CD4-positive, alpha-beta T cell (primary cell): Measurements from ENCODE around the gene CASZ1. TPM values are rescaled to one million over a fixed set of nuclear protein-coding genes. Genes with fewer than 3 reads are reported as not detected.

ENCODE experiments used
- ATAC-seq: fragments of 200-7000 bp; cut with Tn5 transposase; one replicate; pipeline ENCODE4 v1.10.0; 2022; ENCODE audit warnings: mild to moderate bottlenecking; ENCODE audit not compliant: poor library complexity
- CTCF ChIA-PET: fragments of 350-600 bp; sonication (Branson Sonifier 250); formaldehyde crosslinking; loops from one replicate; lab custom pipeline; 2021; ENCODE audit warnings: antibody characterized with exemption, inconsistent platforms; lab: Charles Lee
- POLR2A ChIA-PET: fragments of 350-600 bp; sonication (Branson Sonifier 250); formaldehyde crosslinking; loops from one replicate; lab custom pipeline; 2021; ENCODE audit warnings: antibody characterized with exemption, inconsistent platforms; lab: Charles Lee
- DNase-seq, 14 experiments: peaks; one replicate each; pipeline ENCODE4 v3.0.0-alpha.2; 2013 to 2020; ENCODE audit warnings: mixed read lengths in 2 of 14
- H3K27ac ChIP-seq, 2 donors: one replicate each; pipeline versions ENCODE4 v1.5.1 to v1.7.0; 2013; ENCODE audit warnings: low read length in 2 of 2, low read depth in 1 of 2, mild to moderate bottlenecking in 1 of 2
- H3K27me3 ChIP-seq, 2 experiments: 1 replicate in 1 of 2; 2 replicates in 1 of 2; pipeline versions ENCODE4 v1.6.1 to v1.7.0; 2013; ENCODE audit warnings: low read length in 2 of 2, control low read depth in 1 of 2, mild to moderate bottlenecking in 1 of 2, moderate library complexity in 1 of 2; ENCODE audit not compliant: insufficient read depth in 2 of 2, control insufficient read depth in 1 of 2
- H3K36me3 ChIP-seq: one replicate; pipeline ENCODE4 v1.6.1; 2013; ENCODE audit warnings: low read length, control low read depth; ENCODE audit not compliant: insufficient read depth
- H3K4me1 ChIP-seq: one replicate; pipeline ENCODE4 v1.6.1; 2013; ENCODE audit warnings: low read length, control low read depth; ENCODE audit not compliant: insufficient read depth
- H3K4me3 ChIP-seq: one replicate; pipeline ENCODE4 v1.5.1; 2013; ENCODE audit warnings: mild to moderate bottlenecking, low read length, moderate library complexity
- H3K9me3 ChIP-seq, 2 experiments: 1 replicate in 1 of 2; 2 replicates in 1 of 2; pipeline versions ENCODE4 v1.6.1 to v1.7.0; 2013; ENCODE audit warnings: low read length in 2 of 2, mild to moderate bottlenecking in 2 of 2, control low read depth in 1 of 2, moderate library complexity in 1 of 2; ENCODE audit not compliant: control insufficient read depth in 1 of 2, insufficient read depth in 1 of 2
- H3K27ac Mint-ChIP-seq: one replicate; pipeline ENCODE4 v1.8.0; 2020; ENCODE audit warnings: mixed read lengths
- H3K27me3 Mint-ChIP-seq: one replicate; pipeline ENCODE4 v1.8.0; 2021; ENCODE audit warnings: mixed read lengths
- H3K36me3 Mint-ChIP-seq: one replicate; pipeline ENCODE4 v1.8.0; 2021; ENCODE audit warnings: low read depth, mixed read lengths
- H3K4me1 Mint-ChIP-seq: one replicate; pipeline ENCODE4 v1.8.0; 2021; ENCODE audit warnings: low read depth, mixed read lengths
- H3K4me3 Mint-ChIP-seq: one replicate; pipeline ENCODE4 v1.8.0; 2020; ENCODE audit warnings: mild to moderate bottlenecking, mixed read lengths
- H3K9me3 Mint-ChIP-seq: one replicate; pipeline ENCODE4 v1.8.0; 2020; ENCODE audit warnings: mixed read lengths
- intact Hi-C, 2 experiments: fragments of 100-400 bp; cut with DNase I in 1 of 2; cut with micrococcal nuclease in 1 of 2; formaldehyde crosslinking; loops; one replicate each; pipeline versions ENCODE4 v1.15.1 to v1.9.0; 2023 to 2025; cut with DNase I, micrococcal nuclease
- total RNA-seq, 174 experiments: library from RNA in 2 of 174; stranded (reverse) in 2 of 174; gene quantifications; one replicate each; pipeline ENCODE4 v1.2.3 and lab custom pipeline; 2021 to 2026
- TF ChIP-seq, protein P1 (sequence below): fragments of 200-600 bp; IDR thresholded peaks from one replicate; pipeline ENCODE4 v1.8.0; 2022; ENCODE audit warnings: antibody characterized with exemption, mild to moderate bottlenecking

The CASZ1 gene
- total RNA-seq, 2 experiments from 2014 or later = 21.8 to 22.8 TPM

DNA sequence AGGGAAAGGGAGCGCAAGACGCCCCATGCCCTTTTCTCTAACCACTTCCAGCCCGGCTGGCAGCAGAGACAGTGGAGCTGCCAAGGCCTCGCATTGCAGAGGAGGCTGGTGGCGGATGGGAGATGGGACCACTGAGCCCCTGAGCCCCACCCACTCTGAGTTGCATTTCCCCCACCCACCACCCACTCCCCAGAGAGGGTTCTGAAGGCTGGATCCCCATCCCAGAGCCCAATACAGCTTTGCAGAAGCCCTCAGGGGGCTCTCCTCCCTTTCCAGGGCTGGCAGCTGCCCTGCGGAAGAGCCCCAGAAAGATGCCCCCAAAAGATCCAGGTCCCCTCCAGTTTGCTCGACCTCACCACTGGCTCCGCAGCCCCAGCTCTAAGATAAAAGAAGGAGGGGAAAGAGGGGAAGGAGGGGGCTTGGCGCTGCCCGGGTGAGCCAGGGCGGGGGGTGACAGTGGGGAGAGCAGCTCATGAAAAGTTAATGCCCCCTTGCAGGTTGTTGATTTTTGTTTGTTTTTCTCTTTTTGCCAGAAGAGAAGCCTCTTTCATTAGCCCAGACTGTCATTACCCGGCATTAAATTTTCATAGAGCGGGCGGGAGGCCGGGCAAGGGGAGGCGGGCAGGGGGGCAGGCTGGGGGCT is 38.4 kb upstream of the CASZ1 start:
- peaks cover 4% of the 10 kb centered on the region for H3K4me1 ChIP-seq
- H3K36me3 Mint-ChIP-seq = no peaks in the 10 kb centered on the region
- peaks cover 0 to 9% of the 10 kb centered on the region in 2 experiments for H3K9me3 ChIP-seq
- intact Hi-C loops = no loop called here
- H3K27ac Mint-ChIP-seq = no peak overlapping the region
- H3K36me3 ChIP-seq = no peaks in the 10 kb centered on the region
- POLR2A ChIA-PET = no interaction called here
- CTCF ChIA-PET = no interaction called here
- TF ChIP-seq, protein P1, sequence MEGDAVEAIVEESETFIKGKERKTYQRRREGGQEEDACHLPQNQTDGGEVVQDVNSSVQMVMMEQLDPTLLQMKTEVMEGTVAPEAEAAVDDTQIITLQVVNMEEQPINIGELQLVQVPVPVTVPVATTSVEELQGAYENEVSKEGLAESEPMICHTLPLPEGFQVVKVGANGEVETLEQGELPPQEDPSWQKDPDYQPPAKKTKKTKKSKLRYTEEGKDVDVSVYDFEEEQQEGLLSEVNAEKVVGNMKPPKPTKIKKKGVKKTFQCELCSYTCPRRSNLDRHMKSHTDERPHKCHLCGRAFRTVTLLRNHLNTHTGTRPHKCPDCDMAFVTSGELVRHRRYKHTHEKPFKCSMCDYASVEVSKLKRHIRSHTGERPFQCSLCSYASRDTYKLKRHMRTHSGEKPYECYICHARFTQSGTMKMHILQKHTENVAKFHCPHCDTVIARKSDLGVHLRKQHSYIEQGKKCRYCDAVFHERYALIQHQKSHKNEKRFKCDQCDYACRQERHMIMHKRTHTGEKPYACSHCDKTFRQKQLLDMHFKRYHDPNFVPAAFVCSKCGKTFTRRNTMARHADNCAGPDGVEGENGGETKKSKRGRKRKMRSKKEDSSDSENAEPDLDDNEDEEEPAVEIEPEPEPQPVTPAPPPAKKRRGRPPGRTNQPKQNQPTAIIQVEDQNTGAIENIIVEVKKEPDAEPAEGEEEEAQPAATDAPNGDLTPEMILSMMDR = no peak
- no peak overlapping the region for H3K4me3 Mint-ChIP-seq
- H3K27me3 ChIP-seq = peaks cover 25 to 30% of the 10 kb centered on the region in 2 experiments
- H3K27ac ChIP-seq = no peak overlapping the region
- DNase-seq (no peak), ATAC-seq (no peak)
- H3K4me3 ChIP-seq = no peak overlapping the region
- H3K4me1 Mint-ChIP-seq = no peaks in the 10 kb centered on the region
- H3K9me3 Mint-ChIP-seq = no peaks in the 10 kb centered on the region
- H3K27me3 Mint-ChIP-seq = peaks cover 51% of the 10 kb centered on the region

DNA sequence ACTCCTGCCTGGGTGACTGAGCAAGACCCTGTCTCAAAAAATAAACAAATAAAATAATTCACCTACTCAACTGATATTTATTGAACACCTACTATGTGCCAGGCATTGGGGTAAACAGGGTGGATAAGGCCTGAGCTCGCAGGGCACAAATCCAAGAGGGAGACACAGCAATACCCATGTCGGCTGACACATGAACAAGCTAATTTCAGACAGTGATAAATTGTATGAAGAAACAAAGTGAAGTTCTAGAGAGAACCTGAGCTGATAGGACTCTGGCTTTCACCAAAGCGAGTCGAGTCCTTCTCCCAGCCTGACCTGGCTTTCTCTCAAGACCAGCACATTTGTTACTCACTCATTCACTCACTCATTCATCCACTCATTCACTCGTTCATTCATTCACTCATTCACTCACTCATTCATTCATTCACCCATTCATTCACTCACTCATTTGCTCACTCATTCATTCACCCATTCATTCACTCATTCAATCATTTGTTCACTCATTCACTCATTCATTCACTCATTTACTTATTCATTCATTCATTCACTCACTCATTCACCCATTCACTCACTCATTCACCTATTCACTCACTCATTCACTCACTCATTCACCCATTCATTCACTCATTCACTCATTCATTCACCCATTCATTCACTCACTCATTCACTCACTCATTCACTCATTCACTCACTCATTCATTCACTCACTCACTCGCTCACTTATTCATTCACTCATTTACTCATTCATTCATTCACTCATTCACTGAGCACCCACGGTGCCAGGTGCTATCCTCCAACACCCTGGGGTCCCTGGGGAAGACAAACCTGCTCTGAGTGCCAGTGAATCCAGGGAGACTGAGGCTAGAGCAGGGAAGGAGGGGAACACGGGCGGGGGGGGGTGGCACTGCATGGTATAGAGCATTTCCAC is 37.4 kb upstream of the CASZ1 start:
- H3K4me1 Mint-ChIP-seq = no peaks in the 10 kb centered on the region
- TF ChIP-seq, protein P1 = no peak
- no peak overlapping the region for H3K27ac Mint-ChIP-seq
- H3K36me3 Mint-ChIP-seq = no peaks in the 10 kb centered on the region
- Histone ChIP-seq H3K4me3 (no peak overlapping the region), H3K27ac (no peak overlapping the region), H3K27me3 (peaks cover 25 to 29% of the 10 kb centered on the region in 2 experiments), H3K36me3 (no peaks in the 10 kb centered on the region), H3K9me3 (peaks cover 0 to 9% of the 10 kb centered on the region in 2 experiments), H3K4me1 (peaks cover 4% of the 10 kb centered on the region)
- intact Hi-C loops = no loop called here
- no peak overlapping the region for H3K4me3 Mint-ChIP-seq
- ATAC-seq (no peak), DNase-seq (no peak)
- ChIA-PET POLR2A (no interaction called here), CTCF (no interaction called here)
- peaks cover 49% of the 10 kb centered on the region for H3K27me3 Mint-ChIP-seq
- no peaks in the 10 kb centered on the region for H3K9me3 Mint-ChIP-seq

DNA sequence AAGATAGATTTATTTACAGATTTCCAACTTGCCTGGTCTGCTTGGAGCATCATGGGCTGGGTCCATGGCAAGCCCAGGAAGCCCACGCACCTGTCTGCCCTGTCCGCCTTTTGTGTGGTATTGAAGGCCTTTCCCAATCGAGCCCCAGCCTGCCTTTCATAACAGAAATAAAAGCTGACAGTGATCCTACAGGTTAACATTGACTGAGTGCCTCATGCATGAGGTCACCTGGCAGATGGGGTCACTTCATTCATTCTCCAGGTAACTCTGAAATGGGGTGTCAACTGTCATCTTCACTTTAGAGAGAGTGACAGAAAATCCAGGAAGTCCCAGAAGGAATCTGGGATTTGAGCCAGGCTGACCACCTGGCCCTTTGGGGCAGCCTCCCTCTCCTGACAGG is 36.3 kb upstream of the CASZ1 start:
- Histone ChIP-seq H3K27me3 (peaks cover 18 to 21% of the 10 kb centered on the region in 2 experiments), H3K36me3 (no peaks in the 10 kb centered on the region), H3K4me1 (peaks cover 4% of the 10 kb centered on the region), H3K27ac (no peak overlapping the region), H3K4me3 (no peak overlapping the region), H3K9me3 (peaks cover 0 to 9% of the 10 kb centered on the region in 2 experiments)
- no peak overlapping the region for H3K4me3 Mint-ChIP-seq
- DNase-seq (no peak), ATAC-seq (no peak)
- H3K9me3 Mint-ChIP-seq = no peaks in the 10 kb centered on the region
- H3K27ac Mint-ChIP-seq = no peak overlapping the region
- POLR2A ChIA-PET = no interaction called here
- peaks cover 43% of the 10 kb centered on the region for H3K27me3 Mint-ChIP-seq
- CTCF ChIA-PET = no interaction called here
- TF ChIP-seq, protein P1 = no peak
- H3K36me3 Mint-ChIP-seq = no peaks in the 10 kb centered on the region
- H3K4me1 Mint-ChIP-seq = no peaks in the 10 kb centered on the region
- intact Hi-C loops = no loop called here
